ENCODE data around the gene FUCA2. TPM values are rescaled to one million over a fixed set of nuclear protein-coding genes. Genes with fewer than 3 reads are reported as not detected.

Gene FUCA2
- total RNA-seq, 1 experiment from 2014 or later, result 48.5 TPM

- TF ChIP-seq ZBTB43 (CRISPR knock-in tag; IDR thresholded peaks at IDR 0.05), result no peak
Observed at GRCh38 chr6:143482593-143482992, 28.9 kb downstream of the FUCA2 start (continued).

- DNase-seq (ENCODE audit: low spot score) (no peak), ATAC-seq (no peak)
- no peaks in the 10 kb centered on the region for H3K4me1 Mint-ChIP-seq
- H3K27me3 Mint-ChIP-seq (ENCODE audit: low read depth), result no peaks in the 10 kb centered on the region
- peaks cover 5% of the 10 kb centered on the region for H3K36me3 Mint-ChIP-seq
- no peak overlapping the region for H3K4me3 Mint-ChIP-seq
- no peak overlapping the region for H3K27ac Mint-ChIP-seq
- TF ChIP-seq ESRRA (CRISPR knock-in tag; IDR thresholded peaks at IDR 0.05; ENCODE audit: borderline replicate concordance) (no peak), TP53 (CRISPR knock-in tag; IDR thresholded peaks at IDR 0.05) (no peak), MYBL2 (CRISPR knock-in tag; IDR thresholded peaks at IDR 0.05) (no peak), SP1 (CRISPR knock-in tag; conservative IDR thresholded peaks at IDR 0.05) (no peak), ATF1 (CRISPR knock-in tag; IDR thresholded peaks at IDR 0.05) (no peak), ERG (CRISPR knock-in tag; IDR thresholded peaks at IDR 0.05) (no peak), SOX15 (CRISPR knock-in tag; IDR thresholded peaks at IDR 0.05) (no peak), NR2C2 (CRISPR knock-in tag; IDR thresholded peaks at IDR 0.05) (no peak), ARID4B (CRISPR knock-in tag; IDR thresholded peaks at IDR 0.05; ENCODE audit: borderline replicate concordance) (no peak), NR3C1 (CRISPR knock-in tag; conservative IDR thresholded peaks at IDR 0.05; ENCODE audit: low read depth) (no peak), RELA (CRISPR knock-in tag; IDR thresholded peaks at IDR 0.05; ENCODE audit: borderline replicate concordance) (no peak), CDX4 (CRISPR knock-in tag; IDR thresholded peaks at IDR 0.05; ENCODE audit: borderline replicate concordance) (no peak), KAT7 (CRISPR knock-in tag; IDR thresholded peaks at IDR 0.05; ENCODE audit: borderline replicate concordance) (no peak), FOXP1 (CRISPR knock-in tag; IDR thresholded peaks at IDR 0.05; ENCODE audit: borderline replicate concordance) (no peak), NFE2L1 (CRISPR knock-in tag; IDR thresholded peaks at IDR 0.05) (no peak), ZNF425 (CRISPR knock-in tag; conservative IDR thresholded peaks at IDR 0.05) (no peak), FOXJ3 (CRISPR knock-in tag; IDR thresholded peaks at IDR 0.05; ENCODE audit: borderline replicate concordance) (no peak), ZNF317 (CRISPR knock-in tag; IDR thresholded peaks at IDR 0.05; ENCODE audit: borderline replicate concordance, low read depth) (no peak), HMGA2 (CRISPR knock-in tag; IDR thresholded peaks at IDR 0.05) (no peak), OVOL2 (CRISPR knock-in tag; IDR thresholded peaks at IDR 0.05; ENCODE audit: borderline replicate concordance) (no peak)
- ChIA-PET POLR2A (no interaction called here), CTCF (no interaction called here)
- H3K9me3 Mint-ChIP-seq, result no peaks in the 10 kb centered on the region
Observed at GRCh38 chr6:143478479-143479062, 32.9 kb downstream of the FUCA2 start.

Data from WTC11 (cell line).